ENCODE measurements around the gene TRO. TPM values are rescaled to one million over a fixed set of nuclear protein-coding genes. Genes with fewer than 3 reads are reported as not detected.

Gene TRO
- polyA plus RNA-seq, 3 donors: not detected

DNA sequence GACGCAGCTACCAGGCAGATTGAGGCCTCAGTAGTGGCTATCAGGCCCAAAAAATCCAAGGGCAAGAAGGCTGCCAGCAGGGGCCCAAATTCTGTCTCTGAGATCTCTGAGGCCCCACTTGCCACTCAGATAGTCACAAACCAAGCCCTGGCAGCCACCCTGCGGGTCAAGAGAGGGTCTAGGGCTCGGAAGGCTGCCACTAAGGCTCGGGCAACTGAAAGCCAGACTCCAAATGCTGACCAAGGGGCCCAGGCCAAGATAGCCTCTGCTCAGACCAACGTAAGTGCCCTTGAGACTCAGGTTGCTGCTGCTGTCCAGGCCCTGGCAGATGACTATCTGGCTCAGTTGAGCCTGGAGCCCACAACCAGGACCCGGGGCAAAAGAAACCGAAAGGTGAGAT is 2.8 kb downstream of the TRO start:
- Histone ChIP-seq H3K4me3 (replicated peaks in 1 of 3; ENCODE audit: low read depth in 2 of 3, low read length in 3 of 3) (no peak overlapping the region), H4K20me1 (ENCODE audit: insufficient read depth, low read length) (no peaks in the 10 kb centered on the region), H3K36me3 (replicated peaks in 1 of 2; ENCODE audit: control insufficient read depth in 1 of 2, insufficient read depth in 2 of 2, low read length in 2 of 2) (no peaks in the 10 kb centered on the region), H2AFZ (ENCODE audit: insufficient read depth, low read depth, low read length, poor library complexity, severe bottlenecking) (no peak overlapping the region), H3K4me2 (replicated peaks; ENCODE audit: extremely low read depth, low read length, poor library complexity, severe bottlenecking) (no peak overlapping the region), H3K4me1 (ENCODE audit: control insufficient read depth in 1 of 2, insufficient read depth in 2 of 2, low read length in 2 of 2) (peaks cover 7 to 11% of the 10 kb centered on the region in 2 donors), H3K79me2 (ENCODE audit: insufficient read depth, low read length) (no peaks in the 10 kb centered on the region), H3K9ac (ENCODE audit: insufficient read depth, low read length, poor library complexity, severe bottlenecking) (no peak overlapping the region), H3K9me3 (replicated peaks in 1 of 2; ENCODE audit: control insufficient read depth in 1 of 2, insufficient read depth in 1 of 2, low read length in 2 of 2) (peaks cover 0 to 7% of the 10 kb centered on the region in 2 donors), H3K27ac (ENCODE audit: low read depth in 1 of 2, low read length in 2 of 2) (no peak overlapping the region), H3K27me3 (ENCODE audit: control insufficient read depth in 2 of 2, insufficient read depth in 2 of 2, low read length in 2 of 2) (peaks cover 0 to 7% of the 10 kb centered on the region in 2 donors)
- Mint-ChIP-seq H3K4me3 (no peak overlapping the region), H3K9me3 (peaks cover 0 to 10% (median 1%) of the 10 kb centered on the region in 7 donors), H3K36me3 (no peaks in the 10 kb centered on the region), H3K4me1 (peaks cover 18% of the 10 kb centered on the region), H3K27ac (no peak overlapping the region), H3K27me3 (ENCODE audit: low read depth in 3 of 3) (peaks cover 11 to 14% (median 14%) of the 10 kb centered on the region in 3 donors)
- intact Hi-C loops (cut with micrococcal nuclease): no loop called here
- TF ChIP-seq, protein P1, sequence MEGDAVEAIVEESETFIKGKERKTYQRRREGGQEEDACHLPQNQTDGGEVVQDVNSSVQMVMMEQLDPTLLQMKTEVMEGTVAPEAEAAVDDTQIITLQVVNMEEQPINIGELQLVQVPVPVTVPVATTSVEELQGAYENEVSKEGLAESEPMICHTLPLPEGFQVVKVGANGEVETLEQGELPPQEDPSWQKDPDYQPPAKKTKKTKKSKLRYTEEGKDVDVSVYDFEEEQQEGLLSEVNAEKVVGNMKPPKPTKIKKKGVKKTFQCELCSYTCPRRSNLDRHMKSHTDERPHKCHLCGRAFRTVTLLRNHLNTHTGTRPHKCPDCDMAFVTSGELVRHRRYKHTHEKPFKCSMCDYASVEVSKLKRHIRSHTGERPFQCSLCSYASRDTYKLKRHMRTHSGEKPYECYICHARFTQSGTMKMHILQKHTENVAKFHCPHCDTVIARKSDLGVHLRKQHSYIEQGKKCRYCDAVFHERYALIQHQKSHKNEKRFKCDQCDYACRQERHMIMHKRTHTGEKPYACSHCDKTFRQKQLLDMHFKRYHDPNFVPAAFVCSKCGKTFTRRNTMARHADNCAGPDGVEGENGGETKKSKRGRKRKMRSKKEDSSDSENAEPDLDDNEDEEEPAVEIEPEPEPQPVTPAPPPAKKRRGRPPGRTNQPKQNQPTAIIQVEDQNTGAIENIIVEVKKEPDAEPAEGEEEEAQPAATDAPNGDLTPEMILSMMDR (IDR thresholded peaks at IDR 0.05): no peak
- DNase-seq: no peak
- WGBS (ENCODE audit: insufficient coverage): 91% methylated on average over 5 of the region's 7 CpGs

DNA sequence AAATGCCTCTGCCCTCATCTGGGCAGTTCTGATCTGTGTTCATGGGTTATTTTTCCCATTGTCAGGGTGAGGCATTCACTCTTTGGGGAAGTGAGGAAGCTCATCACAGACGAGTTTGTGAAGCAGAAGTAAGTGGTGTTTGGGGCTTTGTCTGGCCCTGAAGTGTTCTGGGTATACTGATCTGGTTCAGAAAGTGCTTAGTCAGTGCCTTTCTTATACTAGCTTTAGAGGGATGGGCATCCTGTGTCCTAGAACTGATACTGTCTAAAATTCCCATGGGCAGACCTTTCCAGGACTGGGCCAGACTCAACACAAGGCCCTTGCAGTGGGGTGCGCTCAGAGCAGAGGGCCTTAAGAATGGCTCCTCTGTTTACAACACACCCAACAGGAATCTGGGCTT is 6.4 kb downstream of the TRO start:
- TF ChIP-seq, protein P1 (IDR thresholded peaks at IDR 0.05): no peak

More for the DNA sequence above, 6.4 kb downstream of the TRO start:
- Histone ChIP-seq H3K9me3 (replicated peaks in 1 of 2; ENCODE audit: control insufficient read depth in 1 of 2, insufficient read depth in 1 of 2, low read length in 2 of 2) (no peaks in the 10 kb centered on the region), H3K27me3 (ENCODE audit: control insufficient read depth in 2 of 2, insufficient read depth in 2 of 2, low read length in 2 of 2) (no peaks in the 10 kb centered on the region), H3K79me2 (ENCODE audit: insufficient read depth, low read length) (no peaks in the 10 kb centered on the region), H2AFZ (ENCODE audit: insufficient read depth, low read depth, low read length, poor library complexity, severe bottlenecking) (no peak overlapping the region), H3K4me3 (replicated peaks in 1 of 3; ENCODE audit: low read depth in 2 of 3, low read length in 3 of 3) (no peak overlapping the region), H3K36me3 (replicated peaks in 1 of 2; ENCODE audit: control insufficient read depth in 1 of 2, insufficient read depth in 2 of 2, low read length in 2 of 2) (no peaks in the 10 kb centered on the region), H3K4me1 (ENCODE audit: control insufficient read depth in 1 of 2, insufficient read depth in 2 of 2, low read length in 2 of 2) (no peaks in the 10 kb centered on the region), H3K9ac (ENCODE audit: insufficient read depth, low read length, poor library complexity, severe bottlenecking) (no peak overlapping the region), H3K27ac (ENCODE audit: low read depth in 1 of 2, low read length in 2 of 2) (no peak overlapping the region), H4K20me1 (ENCODE audit: insufficient read depth, low read length) (no peaks in the 10 kb centered on the region), H3K4me2 (replicated peaks; ENCODE audit: extremely low read depth, low read length, poor library complexity, severe bottlenecking) (no peak overlapping the region)
- H3K36me3 Mint-ChIP-seq: no peaks in the 10 kb centered on the region
- H3K9me3 Mint-ChIP-seq: peaks cover 0 to 3% (median 0%) of the 10 kb centered on the region in 7 donors
- peaks cover 0 to 9% (median under 1%) of the 10 kb centered on the region in 3 donors for H3K27me3 Mint-ChIP-seq (ENCODE audit: low read depth in 3 of 3)
- no peak overlapping the region for H3K4me3 Mint-ChIP-seq
- intact Hi-C loops (cut with micrococcal nuclease): no loop called here
- no CpG with 5 or more reads among the region's 2 CpGs for WGBS (ENCODE audit: insufficient coverage)
- no peak for DNase-seq
- H3K4me1 Mint-ChIP-seq: peaks cover 1% of the 10 kb centered on the region
- H3K27ac Mint-ChIP-seq: no peak overlapping the region
